Fibroblast of upper back skin (primary cell): ENCODE data around the gene UBXN11.

Experiments used
- DNase-seq: peaks from one replicate; pipeline ENCODE4 v3.0.0-alpha.2; 2013

UBXN11 gene

DNA sequence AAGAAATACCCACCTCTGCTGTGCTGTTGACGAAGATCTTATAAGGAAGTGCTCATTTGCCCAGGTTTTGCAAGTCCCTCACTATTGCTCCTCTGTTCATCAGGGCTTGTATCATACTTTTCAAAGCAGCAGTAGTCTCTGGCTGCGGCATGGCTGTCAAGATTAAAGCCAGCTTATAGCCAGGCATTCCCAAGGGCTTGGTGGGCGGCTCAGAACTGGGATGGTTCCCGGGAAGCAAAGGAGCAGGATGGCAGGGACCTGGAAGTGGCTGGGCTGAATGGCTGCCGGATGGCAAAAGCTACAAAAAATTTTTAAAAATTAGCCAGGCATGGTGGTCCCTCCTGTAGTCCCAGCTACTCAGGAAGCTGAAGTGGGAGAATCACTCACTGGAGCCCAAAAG, 43.2 kb downstream of the UBXN11 start:
- DNase-seq: no peak

DNA sequence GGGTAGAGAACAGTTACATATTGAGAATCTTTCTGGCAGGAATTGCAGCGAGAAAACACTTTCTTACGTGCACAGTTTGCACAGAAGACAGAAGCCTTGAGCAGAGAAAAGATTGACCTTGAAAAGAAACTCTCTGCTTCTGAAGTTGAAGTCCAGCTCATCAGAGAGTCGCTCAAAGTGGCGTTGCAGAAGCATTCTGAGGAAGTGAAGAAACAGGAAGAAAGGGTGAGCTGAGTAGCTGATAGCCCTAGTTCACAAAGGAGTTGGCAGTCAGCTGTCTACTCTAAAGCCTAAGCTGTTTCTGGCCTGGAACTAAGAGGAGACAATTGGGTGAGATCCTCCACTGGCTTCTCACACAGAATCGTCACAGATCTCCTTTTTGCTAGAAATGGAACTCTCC, 46.9 kb downstream of the UBXN11 start:
- DNase-seq: no peak

- no peak for DNase-seq
Observed at GRCh38 chr1:26259005-26259404, 47.4 kb downstream of the UBXN11 start.

DNA sequence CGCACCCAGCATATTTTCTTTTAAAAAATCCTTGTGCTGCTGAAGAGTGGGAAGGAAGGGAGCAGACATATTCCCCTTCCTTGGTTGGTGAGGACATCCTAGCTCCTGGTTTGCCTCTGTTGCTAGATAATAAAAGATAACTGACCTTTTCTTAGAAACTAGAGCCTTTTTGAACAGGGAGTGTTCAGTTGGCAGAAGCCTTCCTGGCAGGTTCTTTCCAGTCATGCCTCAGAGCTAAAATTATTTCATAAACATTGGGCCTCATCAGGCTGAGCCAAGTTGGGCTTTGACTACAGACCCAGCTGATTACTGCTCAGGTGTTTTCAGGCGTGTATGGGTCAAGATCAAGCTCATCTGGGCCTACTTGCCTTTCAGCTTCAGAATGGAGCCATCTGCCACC, 49.2 kb downstream of the UBXN11 start:
- DNase-seq: no peak

- peak; percentile 5 for DNase-seq
Observed at GRCh38 chr1:26254404-26254803, 52.0 kb downstream of the UBXN11 start.

- no peak for DNase-seq
Observed at GRCh38 chr1:26252718-26253117, 53.7 kb downstream of the UBXN11 start.

DNA sequence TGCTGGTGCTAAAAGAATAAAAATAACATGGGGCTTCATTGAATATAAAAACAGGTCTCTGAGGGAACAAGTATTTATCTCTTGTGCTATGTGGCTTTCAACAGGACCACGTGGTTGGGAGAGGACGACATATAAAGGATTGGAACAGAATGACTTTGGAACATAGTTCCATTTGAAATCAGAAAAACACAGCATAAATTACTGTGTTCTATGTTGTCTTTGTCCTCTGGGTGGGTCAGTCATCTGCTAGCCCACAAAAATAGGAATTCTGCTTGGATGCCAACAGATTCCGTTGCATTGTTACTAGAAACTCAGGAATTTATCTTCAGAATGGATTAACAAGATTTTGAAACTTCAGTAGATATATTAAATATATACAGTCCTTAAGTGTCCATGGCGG, 66.5 kb downstream of the UBXN11 start:
- peak; percentile 19 for DNase-seq

- DNase-seq: no peak
Observed at GRCh38 chr1:26237230-26237966, 69.0 kb downstream of the UBXN11 start.

GRCh38 chr1:26234644-26235370, 71.6 kb downstream of the UBXN11 start:
- peak; percentile 19 for DNase-seq

- DNase-seq: peak; percentile 97
Observed at GRCh38 chr1:26233903-26234643, 72.4 kb downstream of the UBXN11 start, which contains the start of gene CEP85. CEP85 (plus strand) TSS chr1:26234200; CDS start chr1:26239784, 5,584 bp downstream.
